ENCODE results near the gene PRIMA1.

Gene PRIMA1

GRCh38 chr14:93751946-93752655 lies 36.2 kb downstream of the PRIMA1 start:
- DNase-seq (no peak), ATAC-seq (no peak)
- no peaks in the 10 kb centered on the region for H3K9me3 Mint-ChIP-seq
- H3K27ac Mint-ChIP-seq = no peak overlapping the region
- H3K36me3 Mint-ChIP-seq (ENCODE audit: low read depth) = no peaks in the 10 kb centered on the region
- H3K4me1 Mint-ChIP-seq = no peaks in the 10 kb centered on the region
- no peaks in the 10 kb centered on the region for H3K27me3 Mint-ChIP-seq
- no peak overlapping the region for H3K4me3 Mint-ChIP-seq

GRCh38 chr14:93749076-93749420 lies 39.2 kb downstream of the PRIMA1 start:
- no peaks in the 10 kb centered on the region for H3K9me3 Mint-ChIP-seq
- H3K27me3 Mint-ChIP-seq = peaks cover 5% of the 10 kb centered on the region
- no peak for DNase-seq
- no peaks in the 10 kb centered on the region for H3K4me1 Mint-ChIP-seq
- no peak overlapping the region for H3K4me3 Mint-ChIP-seq
- H3K36me3 Mint-ChIP-seq (ENCODE audit: low read depth) = no peaks in the 10 kb centered on the region
- H3K27ac Mint-ChIP-seq = no peak overlapping the region
- ATAC-seq = no peak

DNA sequence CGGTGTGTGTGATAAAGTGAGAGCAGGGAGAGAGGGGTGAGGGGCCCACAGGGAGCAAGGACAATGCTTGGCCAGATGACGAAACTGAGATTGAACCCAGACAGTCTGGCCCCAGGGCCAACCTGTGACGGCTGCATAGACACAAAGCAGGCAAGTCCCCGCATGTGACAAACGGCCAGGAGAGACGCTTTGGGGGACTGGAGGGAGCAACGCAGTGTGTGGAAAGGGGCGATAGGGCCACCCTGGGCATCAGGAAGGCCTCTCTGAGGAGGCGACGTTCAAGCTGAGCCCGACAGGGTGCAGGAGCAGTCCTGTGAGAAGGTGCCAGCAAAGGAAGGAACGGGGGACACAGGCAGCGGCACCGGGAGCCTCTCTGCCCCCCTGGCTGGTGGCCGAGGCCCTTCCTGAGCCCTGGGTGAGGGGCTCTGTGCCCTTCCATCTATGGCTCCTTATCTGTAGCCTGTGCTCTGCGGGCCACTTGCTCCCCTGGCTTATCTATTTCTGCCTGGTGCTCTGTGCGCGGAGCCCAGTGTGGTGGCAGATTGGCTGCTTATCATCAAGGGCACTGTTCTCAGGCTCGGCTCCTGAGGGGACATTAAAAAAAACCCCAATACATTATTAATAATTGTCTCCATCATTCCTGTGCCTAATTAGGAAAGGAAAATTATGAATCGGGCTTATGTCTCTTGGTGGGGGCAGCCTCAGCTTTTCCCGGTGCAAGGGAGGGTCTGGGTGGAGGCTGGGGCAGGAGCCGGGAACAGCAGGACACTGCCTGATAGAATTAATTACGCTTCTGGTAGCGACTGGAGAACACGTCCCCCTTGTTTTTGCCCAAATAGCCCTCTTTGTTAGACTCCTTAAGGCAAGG lies 39.8 kb downstream of the PRIMA1 start:
- H3K36me3 Mint-ChIP-seq (ENCODE audit: low read depth) = no peaks in the 10 kb centered on the region
- ATAC-seq (no peak), DNase-seq (no peak)
- H3K9me3 Mint-ChIP-seq = no peaks in the 10 kb centered on the region
- no peaks in the 10 kb centered on the region for H3K4me1 Mint-ChIP-seq
- H3K4me3 Mint-ChIP-seq = no peak overlapping the region
- no peak overlapping the region for H3K27ac Mint-ChIP-seq
- peaks cover 5% of the 10 kb centered on the region for H3K27me3 Mint-ChIP-seq

DNA sequence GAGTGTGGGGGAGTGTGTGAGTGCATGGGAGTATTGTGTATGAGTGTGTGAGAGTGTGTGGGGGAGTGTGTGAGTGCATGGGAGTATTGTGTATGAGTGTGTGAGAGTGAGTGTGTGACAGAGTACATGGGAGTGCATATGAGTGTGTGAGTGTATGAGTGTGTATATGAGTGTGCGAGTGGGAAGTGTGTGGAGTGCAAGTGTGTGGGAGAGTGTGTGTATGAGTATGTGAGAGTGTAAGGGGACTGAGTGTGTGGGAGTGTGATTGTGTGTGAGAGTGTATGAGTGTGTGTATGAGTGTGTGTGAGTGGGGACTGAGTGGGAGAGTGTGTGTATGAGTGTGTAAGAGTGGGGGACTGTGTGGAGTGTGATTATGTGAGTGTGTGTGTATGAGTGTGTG lies 40.7 kb downstream of the PRIMA1 start:
- no peak for ATAC-seq
- H3K27me3 Mint-ChIP-seq = peaks cover 5% of the 10 kb centered on the region
- no peak overlapping the region for H3K27ac Mint-ChIP-seq

GRCh38 chr14:93747102-93747501 lies 41.2 kb downstream of the PRIMA1 start:
- no peaks in the 10 kb centered on the region for H3K4me1 Mint-ChIP-seq
- H3K27me3 Mint-ChIP-seq = peaks cover 5% of the 10 kb centered on the region
- ATAC-seq (no peak), DNase-seq (no peak)
- no peaks in the 10 kb centered on the region for H3K36me3 Mint-ChIP-seq (ENCODE audit: low read depth)
- no peak overlapping the region for H3K27ac Mint-ChIP-seq
- no peaks in the 10 kb centered on the region for H3K9me3 Mint-ChIP-seq
- H3K4me3 Mint-ChIP-seq = no peak overlapping the region

More for the DNA sequence above, 40.7 kb downstream of the PRIMA1 start:
- H3K4me1 Mint-ChIP-seq = no peaks in the 10 kb centered on the region
- H3K9me3 Mint-ChIP-seq = no peaks in the 10 kb centered on the region
- H3K36me3 Mint-ChIP-seq (ENCODE audit: low read depth) = no peaks in the 10 kb centered on the region
- DNase-seq = no peak
- no peak overlapping the region for H3K4me3 Mint-ChIP-seq

DNA sequence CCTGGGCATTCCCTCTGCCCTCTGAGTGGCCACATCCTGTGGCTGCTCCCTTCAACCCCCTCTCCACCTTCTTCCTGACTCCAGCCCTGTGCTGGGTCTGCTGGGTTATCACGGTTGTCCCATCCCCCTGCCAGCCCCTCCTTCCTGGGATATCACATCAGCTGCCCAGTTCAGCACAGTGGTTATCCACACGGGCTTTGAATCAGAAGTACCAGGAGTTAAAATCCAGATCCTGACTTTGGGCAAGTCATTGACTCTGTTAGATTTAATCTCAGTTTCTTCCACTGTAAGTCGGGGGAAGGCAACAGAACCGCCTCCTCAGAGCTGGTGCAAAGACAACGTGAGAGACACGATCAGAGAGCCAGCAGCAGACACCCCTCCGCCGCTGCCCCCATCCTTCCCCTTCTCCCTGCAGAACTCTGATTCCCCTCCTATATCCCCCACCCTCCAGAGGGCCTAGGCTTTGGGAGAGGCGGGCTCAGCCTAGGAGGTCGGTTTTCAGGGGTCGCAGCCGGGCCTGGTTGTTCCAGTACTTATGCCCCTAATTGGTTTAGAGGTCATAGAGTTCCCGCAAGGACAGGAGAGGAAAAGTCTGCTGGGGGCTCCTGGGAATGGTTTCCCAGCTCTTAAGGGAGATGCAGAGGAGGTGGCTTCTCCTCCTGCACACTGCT lies 42.5 kb downstream of the PRIMA1 start:
- ATAC-seq = no peak

GRCh38 chr14:93744876-93745275 lies 43.4 kb downstream of the PRIMA1 start:
- Mint-ChIP-seq H3K9me3 (no peaks in the 10 kb centered on the region), H3K27ac (no peak overlapping the region), H3K4me3 (no peak overlapping the region), H3K4me1 (no peaks in the 10 kb centered on the region), H3K36me3 (ENCODE audit: low read depth) (no peaks in the 10 kb centered on the region), H3K27me3 (peaks cover 5% of the 10 kb centered on the region)
- ATAC-seq (no peak), DNase-seq (no peak)

More for the DNA sequence above, 42.5 kb downstream of the PRIMA1 start:
- no peaks in the 10 kb centered on the region for H3K9me3 Mint-ChIP-seq
- no peak overlapping the region for H3K27ac Mint-ChIP-seq
- no peaks in the 10 kb centered on the region for H3K4me1 Mint-ChIP-seq
- no peaks in the 10 kb centered on the region for H3K36me3 Mint-ChIP-seq (ENCODE audit: low read depth)
- no peak overlapping the region for H3K4me3 Mint-ChIP-seq
- peaks cover 5% of the 10 kb centered on the region for H3K27me3 Mint-ChIP-seq
- DNase-seq = no peak

- H3K9me3 Mint-ChIP-seq = no peaks in the 10 kb centered on the region
- H3K36me3 Mint-ChIP-seq (ENCODE audit: low read depth) = no peaks in the 10 kb centered on the region
- peaks cover 5% of the 10 kb centered on the region for H3K27me3 Mint-ChIP-seq
- no peak overlapping the region for H3K4me3 Mint-ChIP-seq
- no peak for DNase-seq
- H3K27ac Mint-ChIP-seq = no peak overlapping the region
- H3K4me1 Mint-ChIP-seq = no peaks in the 10 kb centered on the region
- ATAC-seq = no peak
These were observed 44.1 kb downstream of the PRIMA1 start for GRCh38 chr14:93744176-93744575.

DNA sequence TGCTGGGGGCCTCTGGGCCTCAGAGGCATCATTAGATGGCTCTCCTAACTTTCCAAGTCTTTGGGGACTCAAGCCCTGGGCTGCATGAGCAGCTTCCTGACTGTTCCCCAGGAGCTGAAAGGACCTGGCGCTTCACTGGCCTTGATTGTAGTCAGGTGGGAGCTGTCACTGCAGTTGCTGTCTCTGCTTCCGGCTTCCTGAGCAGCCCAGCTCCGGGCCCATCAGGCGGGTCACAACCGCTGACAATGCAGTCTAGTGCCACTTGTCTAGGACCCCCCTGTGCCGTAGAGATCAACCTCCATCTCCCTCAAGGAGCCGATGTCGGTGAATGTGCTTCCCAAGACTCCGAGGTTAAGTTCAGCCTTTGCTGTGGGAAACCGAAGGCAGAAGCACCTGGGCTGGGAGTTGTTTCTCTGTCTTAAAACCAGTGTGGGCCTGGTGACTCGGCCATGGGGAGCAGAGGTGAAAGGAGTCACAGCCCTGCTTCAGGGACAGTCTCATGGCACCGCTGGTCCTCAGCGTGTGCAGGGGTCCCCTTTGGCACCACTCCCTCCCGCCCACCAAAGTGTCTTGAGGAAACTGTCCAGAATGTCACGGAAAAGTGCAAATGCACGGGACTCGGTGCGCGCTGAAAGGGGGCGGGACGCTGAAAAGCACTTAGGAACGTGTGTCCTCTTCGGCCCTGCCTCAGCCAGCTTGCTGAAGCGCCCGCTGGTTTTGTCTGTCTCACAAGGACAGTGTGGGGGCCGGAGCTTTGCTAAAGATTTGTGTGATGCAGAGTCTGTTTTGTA lies 44.8 kb downstream of the PRIMA1 start:
- DNase-seq = no peak
- H3K4me3 Mint-ChIP-seq = no peak overlapping the region
- no peaks in the 10 kb centered on the region for H3K9me3 Mint-ChIP-seq
- no peak overlapping the region for H3K27ac Mint-ChIP-seq
- ATAC-seq = no peak
- H3K27me3 Mint-ChIP-seq = peaks cover 7% of the 10 kb centered on the region
- H3K4me1 Mint-ChIP-seq = no peaks in the 10 kb centered on the region
- no peaks in the 10 kb centered on the region for H3K36me3 Mint-ChIP-seq (ENCODE audit: low read depth)

DNA sequence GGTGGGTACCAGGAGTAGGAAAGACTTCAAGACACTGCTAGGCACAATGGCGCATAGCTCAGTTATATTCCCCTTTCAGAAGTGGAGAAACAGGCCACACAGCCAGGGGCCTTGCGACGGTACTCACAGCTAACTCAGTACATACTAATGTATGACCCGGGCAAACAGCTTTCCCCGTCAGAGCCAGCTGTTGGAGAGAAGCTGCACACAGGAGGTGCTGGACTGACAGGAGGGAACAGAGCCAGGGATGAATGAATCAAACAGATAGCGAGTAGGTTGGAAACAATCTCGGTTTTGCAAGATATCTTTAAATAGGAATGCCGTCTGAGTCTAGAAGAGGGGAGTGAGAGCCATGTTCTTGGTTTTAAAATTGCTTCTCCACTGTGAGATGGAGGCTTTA lies 45.5 kb downstream of the PRIMA1 start:
- Mint-ChIP-seq H3K4me1 (no peaks in the 10 kb centered on the region), H3K9me3 (no peaks in the 10 kb centered on the region), H3K4me3 (no peak overlapping the region), H3K36me3 (ENCODE audit: low read depth) (no peaks in the 10 kb centered on the region), H3K27ac (no peak overlapping the region), H3K27me3 (peaks cover 10% of the 10 kb centered on the region)
- DNase-seq (no peak), ATAC-seq (no peak)

- H3K9me3 Mint-ChIP-seq = no peaks in the 10 kb centered on the region
- no peaks in the 10 kb centered on the region for H3K4me1 Mint-ChIP-seq
- H3K4me3 Mint-ChIP-seq = no peak overlapping the region
- peaks cover 13% of the 10 kb centered on the region for H3K27me3 Mint-ChIP-seq
- H3K36me3 Mint-ChIP-seq (ENCODE audit: low read depth) = no peaks in the 10 kb centered on the region
- DNase-seq (no peak), ATAC-seq (no peak)
- no peak overlapping the region for H3K27ac Mint-ChIP-seq
These were observed 46.6 kb downstream of the PRIMA1 start for GRCh38 chr14:93741556-93742230.

DNA sequence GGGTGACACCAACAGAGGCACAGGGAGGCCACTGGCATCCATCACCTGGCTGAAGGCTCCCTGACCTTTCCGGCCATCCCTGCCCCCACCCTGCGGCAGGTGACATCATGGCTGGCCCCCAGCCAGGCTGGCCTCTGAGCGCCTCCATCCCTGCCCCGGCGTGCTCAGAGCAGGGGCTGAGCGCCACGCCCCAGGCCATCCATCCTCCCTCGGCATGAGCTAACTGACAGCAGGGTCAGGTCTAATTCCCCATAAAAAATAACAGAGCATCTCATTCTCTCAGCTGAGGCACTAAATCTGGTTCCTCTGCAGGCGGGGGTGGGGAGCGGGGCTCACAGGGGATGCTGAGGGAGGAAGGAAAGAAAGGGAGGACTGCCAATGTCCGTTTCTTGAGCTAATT lies 50.7 kb downstream of the PRIMA1 start:
- Mint-ChIP-seq H3K27ac (no peak overlapping the region), H3K36me3 (ENCODE audit: low read depth) (no peaks in the 10 kb centered on the region), H3K9me3 (no peaks in the 10 kb centered on the region), H3K27me3 (peaks cover 8% of the 10 kb centered on the region), H3K4me3 (no peak overlapping the region), H3K4me1 (no peaks in the 10 kb centered on the region)
- DNase-seq (no peak), ATAC-seq (no peak)

DNA sequence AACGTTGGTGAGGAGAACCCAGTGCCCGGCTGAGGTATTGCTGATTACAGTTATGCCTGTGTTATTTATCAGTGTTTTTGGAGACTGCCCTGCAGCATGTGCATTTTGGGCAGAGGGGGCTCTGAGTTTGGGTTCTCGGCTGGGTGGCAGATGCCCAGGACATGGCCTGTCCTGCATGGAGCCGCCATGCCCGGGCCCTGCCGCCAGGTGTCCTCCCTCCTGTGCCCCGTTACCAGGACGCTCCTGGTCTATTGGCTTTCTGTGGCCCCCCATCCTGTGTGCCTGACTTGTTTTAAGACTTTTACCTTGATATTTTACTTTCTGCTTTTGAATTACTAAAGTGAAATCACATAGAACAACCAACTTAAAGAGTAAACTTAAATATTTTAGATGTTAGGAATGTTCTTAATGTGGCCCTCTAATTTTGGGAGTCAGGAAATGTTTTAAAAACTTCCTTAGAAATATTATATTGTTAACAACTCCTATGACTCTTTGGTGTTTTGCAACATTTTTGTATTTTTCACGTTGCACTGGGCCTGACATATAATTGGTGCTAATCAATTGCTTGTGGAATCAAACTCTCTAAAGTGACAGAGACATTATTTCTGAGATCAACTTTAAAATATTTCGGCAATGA lies 51.8 kb downstream of the PRIMA1 start:
- peaks cover 8% of the 10 kb centered on the region for H3K27me3 Mint-ChIP-seq
- ATAC-seq = no peak
- H3K4me1 Mint-ChIP-seq = no peaks in the 10 kb centered on the region
- DNase-seq = no peak
- no peak overlapping the region for H3K27ac Mint-ChIP-seq
- no peak overlapping the region for H3K4me3 Mint-ChIP-seq
- H3K9me3 Mint-ChIP-seq = no peaks in the 10 kb centered on the region
- no peaks in the 10 kb centered on the region for H3K36me3 Mint-ChIP-seq (ENCODE audit: low read depth)

All from activated naive CD8-positive, alpha-beta T cell treated with anti-CD3 and anti-CD28 coated beads, Interleukin-2, amount 50 U/mL, for 24 hours (primary cell).